ENCODE data around the gene NRXN3. TPM values are rescaled to one million over a fixed set of nuclear protein-coding genes. Genes with fewer than 3 reads are reported as not detected.

NRXN3 gene
- total and polyA plus RNA-seq, 11 donors = 0.19 to 2.2 (median 1.1) TPM

DNA sequence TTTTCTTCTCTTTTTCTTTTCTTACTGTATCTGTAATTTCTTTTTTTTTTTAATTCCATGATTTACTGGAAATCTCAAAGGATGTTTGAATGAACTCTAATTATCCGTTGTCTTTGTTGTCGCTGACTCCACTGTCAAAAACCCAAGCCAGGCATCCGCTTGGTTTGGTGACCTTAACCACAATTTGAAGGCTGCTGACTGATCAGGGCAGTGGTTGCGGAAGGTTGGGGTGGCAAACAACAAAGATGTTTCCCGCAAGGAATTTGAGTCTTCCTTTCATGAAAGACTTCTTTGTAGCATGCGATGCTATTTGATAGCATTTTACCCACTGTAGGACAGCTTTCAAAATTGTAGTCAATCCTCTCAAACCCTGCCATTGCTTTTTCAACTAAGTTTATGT lies 1027.3 kb downstream of the NRXN3 start:
- TF ChIP-seq, protein P1, sequence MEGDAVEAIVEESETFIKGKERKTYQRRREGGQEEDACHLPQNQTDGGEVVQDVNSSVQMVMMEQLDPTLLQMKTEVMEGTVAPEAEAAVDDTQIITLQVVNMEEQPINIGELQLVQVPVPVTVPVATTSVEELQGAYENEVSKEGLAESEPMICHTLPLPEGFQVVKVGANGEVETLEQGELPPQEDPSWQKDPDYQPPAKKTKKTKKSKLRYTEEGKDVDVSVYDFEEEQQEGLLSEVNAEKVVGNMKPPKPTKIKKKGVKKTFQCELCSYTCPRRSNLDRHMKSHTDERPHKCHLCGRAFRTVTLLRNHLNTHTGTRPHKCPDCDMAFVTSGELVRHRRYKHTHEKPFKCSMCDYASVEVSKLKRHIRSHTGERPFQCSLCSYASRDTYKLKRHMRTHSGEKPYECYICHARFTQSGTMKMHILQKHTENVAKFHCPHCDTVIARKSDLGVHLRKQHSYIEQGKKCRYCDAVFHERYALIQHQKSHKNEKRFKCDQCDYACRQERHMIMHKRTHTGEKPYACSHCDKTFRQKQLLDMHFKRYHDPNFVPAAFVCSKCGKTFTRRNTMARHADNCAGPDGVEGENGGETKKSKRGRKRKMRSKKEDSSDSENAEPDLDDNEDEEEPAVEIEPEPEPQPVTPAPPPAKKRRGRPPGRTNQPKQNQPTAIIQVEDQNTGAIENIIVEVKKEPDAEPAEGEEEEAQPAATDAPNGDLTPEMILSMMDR (IDR thresholded peaks at IDR 0.05) = no peak
- no peak for TF ChIP-seq POLR2A (IDR thresholded peaks at IDR 0.05)
- 71 to 91% (median 91%) methylated on average over 6 of the region's 6 CpGs for WGBS, 4 donors
- Histone ChIP-seq H3K27me3 (no peaks in the 10 kb centered on the region), H3K36me3 (no peaks in the 10 kb centered on the region), H3K9me3 (no peaks in the 10 kb centered on the region), H3K4me3 (no peak overlapping the region), H3K4me1 (no peaks in the 10 kb centered on the region), H3K27ac (no peak overlapping the region)
- ATAC-seq (no peak), DNase-seq (no peak)
- intact Hi-C loops (cut with DNase I) = no loop called here

GRCh38 chr14:79199217-79199616 lies 1029.0 kb downstream of the NRXN3 start:
- WGBS, 4 donors = 68 to 83% (median 78%) methylated on average over 4 of the region's 4 CpGs
- intact Hi-C loops (cut with DNase I) = no loop called here
- no peak for DNase-seq

DNA sequence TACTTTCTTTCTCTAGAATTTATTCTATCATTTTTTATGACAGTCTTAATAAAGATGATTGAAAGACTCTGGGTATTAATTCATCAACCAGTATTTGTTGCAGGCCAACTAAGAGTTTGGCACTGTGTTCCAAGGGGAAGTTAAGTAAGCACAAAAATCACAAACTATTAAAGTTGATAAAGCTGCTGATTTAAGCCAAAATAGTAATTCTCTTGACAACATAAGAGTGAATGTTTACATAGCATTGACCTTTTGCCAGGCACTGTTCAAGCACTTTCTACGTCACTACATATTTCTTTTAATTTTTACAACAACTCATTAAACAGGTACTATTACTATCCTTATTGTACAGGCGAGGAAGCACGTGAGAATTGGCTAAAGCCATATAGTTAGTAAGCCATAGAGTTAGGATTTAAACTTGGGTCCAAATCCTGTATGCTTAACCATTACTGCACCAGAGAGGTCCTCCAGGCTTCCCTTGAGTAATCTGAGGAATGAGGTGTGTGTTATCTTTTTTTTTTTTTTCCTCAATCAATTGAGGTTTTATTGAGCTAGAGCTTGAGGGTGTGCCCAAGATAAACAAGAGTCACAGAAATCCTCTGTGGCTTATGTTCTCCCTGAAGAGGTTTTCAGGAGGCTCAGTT lies 1031.5 kb downstream of the NRXN3 start:
- H3K36me3 ChIP-seq = no peaks in the 10 kb centered on the region
- no peaks in the 10 kb centered on the region for H3K27me3 ChIP-seq
- DNase-seq (no peak), ATAC-seq (no peak)
- no peaks in the 10 kb centered on the region for H3K9me3 ChIP-seq
- 63 to 75% (median 72%) methylated on average over 3 of the region's 3 CpGs for WGBS, 4 donors
- TF ChIP-seq, protein P1 (IDR thresholded peaks at IDR 0.05) = no peak
- no peak for TF ChIP-seq POLR2A (IDR thresholded peaks at IDR 0.05)
- H3K27ac ChIP-seq = no peak overlapping the region
- no peak overlapping the region for H3K4me3 ChIP-seq
- intact Hi-C loops (cut with DNase I) = no loop called here
- no peaks in the 10 kb centered on the region for H3K4me1 ChIP-seq

More at GRCh38 chr14:79199217-79199616, 1029.0 kb downstream of the NRXN3 start:
- H3K36me3 ChIP-seq = no peaks in the 10 kb centered on the region
- H3K4me1 ChIP-seq = no peaks in the 10 kb centered on the region
- H3K27me3 ChIP-seq = no peaks in the 10 kb centered on the region
- no peak overlapping the region for H3K4me3 ChIP-seq
- no peak overlapping the region for H3K27ac ChIP-seq
- no peak for ATAC-seq
- H3K9me3 ChIP-seq = no peaks in the 10 kb centered on the region
- TF ChIP-seq, protein P1 (IDR thresholded peaks at IDR 0.05) = no peak
- TF ChIP-seq POLR2A (IDR thresholded peaks at IDR 0.05) = no peak

DNA sequence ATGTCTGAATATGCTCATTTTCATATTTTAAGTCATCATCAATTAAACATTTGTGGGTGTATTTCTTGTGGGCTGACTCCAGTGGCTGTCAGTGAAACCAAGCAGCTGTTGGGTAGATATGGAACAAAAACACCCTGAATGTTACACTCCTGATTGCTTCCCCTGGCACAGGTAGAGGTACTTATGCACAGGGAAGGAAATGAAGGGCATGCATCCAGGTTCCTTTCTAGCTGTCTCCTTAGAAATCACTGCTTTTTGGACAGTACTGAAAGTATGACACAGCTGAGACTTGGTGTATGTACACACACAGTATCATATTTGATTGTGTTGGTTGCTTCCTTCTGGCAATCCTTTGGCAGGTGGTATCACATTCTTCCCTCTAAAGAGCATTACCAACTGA lies 1034.4 kb downstream of the NRXN3 start:
- ATAC-seq (no peak), DNase-seq (no peak)
- no peaks in the 10 kb centered on the region for H3K4me1 ChIP-seq
- no peaks in the 10 kb centered on the region for H3K36me3 ChIP-seq
- H3K4me3 ChIP-seq = no peak overlapping the region
- no peaks in the 10 kb centered on the region for H3K9me3 ChIP-seq
- H3K27ac ChIP-seq = no peak overlapping the region
- TF ChIP-seq, protein P1 (IDR thresholded peaks at IDR 0.05) = no peak
- TF ChIP-seq POLR2A (IDR thresholded peaks at IDR 0.05) = no peak
- no peaks in the 10 kb centered on the region for H3K27me3 ChIP-seq
- intact Hi-C loops (cut with DNase I) = no loop called here

Measured in heart left ventricle (tissue), 16 donors.